Measurements from ENCODE around the gene SLC10A1.
"Not testable (repeated sequence)": the region's sequence is repeated elsewhere in the genome, so short reads cannot be mapped to it uniquely, and the experiment has no call there.

The SLC10A1 gene

GRCh38 chr14:69753860-69754259, 43.2 kb downstream of the SLC10A1 start:
- DNase-seq (ENCODE audit: extremely low read depth, insufficient read length): no peak
- TF ChIP-seq CTCF (IDR thresholded peaks at IDR 0.05; ENCODE audit: insufficient read depth, low read length, poor library complexity, severe bottlenecking): no peak
- Histone ChIP-seq H3K4me3 (replicated peaks; ENCODE audit: low read depth, low read length) (no peak overlapping the region), H3K36me3 (ENCODE audit: control insufficient read depth, insufficient read depth, low read length) (no peaks in the 10 kb centered on the region), H3K27me3 (replicated peaks; ENCODE audit: control insufficient read depth, insufficient read depth, low read length) (no peaks in the 10 kb centered on the region)

GRCh38 chr14:69752773-69753172, 44.3 kb downstream of the SLC10A1 start:
- no peaks in the 10 kb centered on the region for H3K27me3 ChIP-seq (replicated peaks; ENCODE audit: control insufficient read depth, insufficient read depth, low read length)
- no peak for TF ChIP-seq CTCF (IDR thresholded peaks at IDR 0.05; ENCODE audit: insufficient read depth, low read length, poor library complexity, severe bottlenecking)
- H3K36me3 ChIP-seq (ENCODE audit: control insufficient read depth, insufficient read depth, low read length): no peaks in the 10 kb centered on the region
- H3K4me3 ChIP-seq (replicated peaks; ENCODE audit: low read depth, low read length): no peak overlapping the region
- DNase-seq (ENCODE audit: extremely low read depth, insufficient read length): no peak

- H3K36me3 ChIP-seq (ENCODE audit: control insufficient read depth, insufficient read depth, low read length): no peaks in the 10 kb centered on the region
- H3K4me3 ChIP-seq (replicated peaks; ENCODE audit: low read depth, low read length): no peak overlapping the region
- no peak for TF ChIP-seq CTCF (IDR thresholded peaks at IDR 0.05; ENCODE audit: insufficient read depth, low read length, poor library complexity, severe bottlenecking)
- no peaks in the 10 kb centered on the region for H3K27me3 ChIP-seq (replicated peaks; ENCODE audit: control insufficient read depth, insufficient read depth, low read length)
- DNase-seq (ENCODE audit: extremely low read depth, insufficient read length): no peak
These were observed 46.5 kb downstream of the SLC10A1 start for GRCh38 chr14:69750495-69750894.

GRCh38 chr14:69749956-69750355, 47.1 kb downstream of the SLC10A1 start:
- TF ChIP-seq CTCF (IDR thresholded peaks at IDR 0.05; ENCODE audit: insufficient read depth, low read length, poor library complexity, severe bottlenecking): no peak
- no peak overlapping the region for H3K4me3 ChIP-seq (replicated peaks; ENCODE audit: low read depth, low read length)
- no peak for DNase-seq (ENCODE audit: extremely low read depth, insufficient read length)

GRCh38 chr14:69741055-69741454, 56.0 kb downstream of the SLC10A1 start:
- no peak for DNase-seq (ENCODE audit: extremely low read depth, insufficient read length)
- Histone ChIP-seq H3K36me3 (ENCODE audit: control insufficient read depth, insufficient read depth, low read length) (no peaks in the 10 kb centered on the region), H3K4me3 (replicated peaks; ENCODE audit: low read depth, low read length) (no peak overlapping the region), H3K27me3 (replicated peaks; ENCODE audit: control insufficient read depth, insufficient read depth, low read length) (no peaks in the 10 kb centered on the region)
- TF ChIP-seq CTCF (IDR thresholded peaks at IDR 0.05; ENCODE audit: insufficient read depth, low read length, poor library complexity, severe bottlenecking): no peak

More at GRCh38 chr14:69749956-69750355, 47.1 kb downstream of the SLC10A1 start:
- Histone ChIP-seq H3K27me3 (replicated peaks; ENCODE audit: control insufficient read depth, insufficient read depth, low read length) (no peaks in the 10 kb centered on the region), H3K36me3 (ENCODE audit: control insufficient read depth, insufficient read depth, low read length) (no peaks in the 10 kb centered on the region)

- not testable (repeated sequence) for DNase-seq (ENCODE audit: extremely low read depth, insufficient read length); H3K4me3 ChIP-seq (replicated peaks; ENCODE audit: low read depth, low read length); H3K27me3 ChIP-seq (replicated peaks; ENCODE audit: control insufficient read depth, insufficient read depth, low read length); H3K36me3 ChIP-seq (ENCODE audit: control insufficient read depth, insufficient read depth, low read length)
These were observed 60.6 kb downstream of the SLC10A1 start for GRCh38 chr14:69736405-69736804.

GRCh38 chr14:69731919-69732598, 65.0 kb downstream of the SLC10A1 start:
- not testable (repeated sequence) for DNase-seq (ENCODE audit: extremely low read depth, insufficient read length); H3K4me3 ChIP-seq (replicated peaks; ENCODE audit: low read depth, low read length); H3K36me3 ChIP-seq (ENCODE audit: control insufficient read depth, insufficient read depth, low read length); H3K27me3 ChIP-seq (replicated peaks; ENCODE audit: control insufficient read depth, insufficient read depth, low read length)
